Camera-type eye (tissue), 1 donor: ENCODE data around the gene MLF1. TPM values are rescaled to one million over a fixed set of nuclear protein-coding genes. Genes with fewer than 3 reads are reported as not detected.

Experiments
- total RNA-seq: library from RNA; depleted of rRNA; stranded (reverse); fragments of >200 nt; gene quantifications from one replicate; pipeline ENCODE4 v1.2.3, GENCODE V29; 2014

MLF1 gene
- 20.2 TPM for total RNA-seq

GRCh38 chr3:158570999-158571702 is at the start of gene MLF1:
Gene MLF1 (plus strand): TSS chr3:158571194. CDS start chr3:158571301, 107 bp downstream.

GRCh38 chr3:158644345-158644908 is 73.4 kb downstream of the MLF1 start, which contains the start of gene GFM1:
Gene GFM1 (plus strand): TSS chr3:158644527. CDS start chr3:158644635, 108 bp downstream.

Other genes with a start within 250 kb of the MLF1 start
- 88.7 TPM for gene GFM1, start 73.3 kb downstream of the MLF1 start, total RNA-seq
- gene LXN, start 101.5 kb downstream of the MLF1 start, total RNA-seq, result 14.3 TPM
- 11.8 TPM for gene RARRES1, start 161.3 kb downstream of the MLF1 start, total RNA-seq
- gene MFSD1, start 230.9 kb downstream of the MLF1 start, total RNA-seq, result 67.1 TPM